Measurements from ENCODE around the gene DMXL1. TPM values are rescaled to one million over a fixed set of nuclear protein-coding genes. Genes with fewer than 3 reads are reported as not detected.

Gene DMXL1
- total and polyA plus RNA-seq, 2 experiments from 2014 or later, result 28.4 to 41.7 TPM

GRCh38 chr5:119275146-119275545, 204.3 kb downstream of the DMXL1 start (continued):
- TF ChIP-seq, protein P1, sequence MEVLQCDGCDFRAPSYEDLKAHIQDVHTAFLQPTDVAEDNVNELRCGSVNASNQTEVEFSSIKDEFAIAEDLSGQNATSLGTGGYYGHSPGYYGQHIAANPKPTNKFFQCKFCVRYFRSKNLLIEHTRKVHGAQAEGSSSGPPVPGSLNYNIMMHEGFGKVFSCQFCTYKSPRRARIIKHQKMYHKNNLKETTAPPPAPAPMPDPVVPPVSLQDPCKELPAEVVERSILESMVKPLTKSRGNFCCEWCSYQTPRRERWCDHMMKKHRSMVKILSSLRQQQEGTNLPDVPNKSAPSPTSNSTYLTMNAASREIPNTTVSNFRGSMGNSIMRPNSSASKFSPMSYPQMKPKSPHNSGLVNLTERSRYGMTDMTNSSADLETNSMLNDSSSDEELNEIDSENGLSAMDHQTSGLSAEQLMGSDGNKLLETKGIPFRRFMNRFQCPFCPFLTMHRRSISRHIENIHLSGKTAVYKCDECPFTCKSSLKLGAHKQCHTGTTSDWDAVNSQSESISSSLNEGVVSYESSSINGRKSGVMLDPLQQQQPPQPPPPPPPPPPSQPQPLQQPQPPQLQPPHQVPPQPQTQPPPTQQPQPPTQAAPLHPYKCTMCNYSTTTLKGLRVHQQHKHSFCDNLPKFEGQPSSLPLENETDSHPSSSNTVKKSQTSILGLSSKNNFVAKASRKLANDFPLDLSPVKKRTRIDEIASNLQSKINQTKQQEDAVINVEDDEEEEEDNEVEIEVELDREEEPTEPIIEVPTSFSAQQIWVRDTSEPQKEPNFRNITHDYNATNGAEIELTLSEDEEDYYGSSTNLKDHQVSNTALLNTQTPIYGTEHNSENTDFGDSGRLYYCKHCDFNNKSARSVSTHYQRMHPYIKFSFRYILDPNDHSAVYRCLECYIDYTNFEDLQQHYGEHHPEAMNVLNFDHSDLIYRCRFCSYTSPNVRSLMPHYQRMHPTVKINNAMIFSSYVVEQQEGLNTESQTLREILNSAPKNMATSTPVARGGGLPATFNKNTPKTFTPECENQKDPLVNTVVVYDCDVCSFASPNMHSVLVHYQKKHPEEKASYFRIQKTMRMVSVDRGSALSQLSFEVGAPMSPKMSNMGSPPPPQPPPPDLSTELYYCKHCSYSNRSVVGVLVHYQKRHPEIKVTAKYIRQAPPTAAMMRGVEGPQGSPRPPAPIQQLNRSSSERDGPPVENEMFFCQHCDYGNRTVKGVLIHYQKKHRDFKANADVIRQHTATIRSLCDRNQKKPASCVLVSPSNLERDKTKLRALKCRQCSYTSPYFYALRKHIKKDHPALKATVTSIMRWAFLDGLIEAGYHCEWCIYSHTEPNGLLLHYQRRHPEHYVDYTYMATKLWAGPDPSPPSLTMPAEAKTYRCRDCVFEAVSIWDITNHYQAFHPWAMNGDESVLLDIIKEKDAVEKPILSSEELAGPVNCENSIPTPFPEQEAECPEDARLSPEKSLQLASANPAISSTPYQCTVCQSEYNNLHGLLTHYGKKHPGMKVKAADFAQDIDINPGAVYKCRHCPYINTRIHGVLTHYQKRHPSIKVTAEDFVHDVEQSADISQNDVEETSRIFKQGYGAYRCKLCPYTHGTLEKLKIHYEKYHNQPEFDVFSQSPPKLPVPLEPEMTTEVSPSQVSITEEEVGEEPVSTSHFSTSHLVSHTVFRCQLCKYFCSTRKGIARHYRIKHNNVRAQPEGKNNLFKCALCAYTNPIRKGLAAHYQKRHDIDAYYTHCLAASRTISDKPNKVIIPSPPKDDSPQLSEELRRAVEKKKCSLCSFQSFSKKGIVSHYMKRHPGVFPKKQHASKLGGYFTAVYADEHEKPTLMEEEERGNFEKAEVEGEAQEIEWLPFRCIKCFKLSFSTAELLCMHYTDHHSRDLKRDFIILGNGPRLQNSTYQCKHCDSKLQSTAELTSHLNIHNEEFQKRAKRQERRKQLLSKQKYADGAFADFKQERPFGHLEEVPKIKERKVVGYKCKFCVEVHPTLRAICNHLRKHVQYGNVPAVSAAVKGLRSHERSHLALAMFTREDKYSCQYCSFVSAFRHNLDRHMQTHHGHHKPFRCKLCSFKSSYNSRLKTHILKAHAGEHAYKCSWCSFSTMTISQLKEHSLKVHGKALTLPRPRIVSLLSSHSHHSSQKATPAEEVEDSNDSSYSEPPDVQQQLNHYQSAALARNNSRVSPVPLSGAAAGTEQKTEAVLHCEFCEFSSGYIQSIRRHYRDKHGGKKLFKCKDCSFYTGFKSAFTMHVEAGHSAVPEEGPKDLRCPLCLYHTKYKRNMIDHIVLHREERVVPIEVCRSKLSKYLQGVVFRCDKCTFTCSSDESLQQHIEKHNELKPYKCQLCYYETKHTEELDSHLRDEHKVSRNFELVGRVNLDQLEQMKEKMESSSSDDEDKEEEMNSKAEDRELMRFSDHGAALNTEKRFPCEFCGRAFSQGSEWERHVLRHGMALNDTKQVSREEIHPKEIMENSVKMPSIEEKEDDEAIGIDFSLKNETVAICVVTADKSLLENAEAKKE (CRISPR knock-in tag; IDR thresholded peaks at IDR 0.05), result no peak
- TF ChIP-seq POLR2AphosphoS5 (IDR thresholded peaks at IDR 0.05; ENCODE audit: low read depth) (no peak), STAT1 (IDR thresholded peaks at IDR 0.05; ENCODE audit: unreplicated experiment) (no peak), CREB1 (CRISPR knock-in tag; IDR thresholded peaks at IDR 0.05; ENCODE audit: low read depth) (no peak), EZH2phosphoT487 (IDR thresholded peaks at IDR 0.05; ENCODE audit: unreplicated experiment) (no peak)
- TF ChIP-seq, protein P2, sequence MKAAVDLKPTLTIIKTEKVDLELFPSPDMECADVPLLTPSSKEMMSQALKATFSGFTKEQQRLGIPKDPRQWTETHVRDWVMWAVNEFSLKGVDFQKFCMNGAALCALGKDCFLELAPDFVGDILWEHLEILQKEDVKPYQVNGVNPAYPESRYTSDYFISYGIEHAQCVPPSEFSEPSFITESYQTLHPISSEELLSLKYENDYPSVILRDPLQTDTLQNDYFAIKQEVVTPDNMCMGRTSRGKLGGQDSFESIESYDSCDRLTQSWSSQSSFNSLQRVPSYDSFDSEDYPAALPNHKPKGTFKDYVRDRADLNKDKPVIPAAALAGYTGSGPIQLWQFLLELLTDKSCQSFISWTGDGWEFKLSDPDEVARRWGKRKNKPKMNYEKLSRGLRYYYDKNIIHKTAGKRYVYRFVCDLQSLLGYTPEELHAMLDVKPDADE (IDR thresholded peaks at IDR 0.05), result no peak

GRCh38 chr5:119275601-119276173, 204.8 kb downstream of the DMXL1 start:
- peaks cover 8% of the 10 kb centered on the region for H3K4me1 ChIP-seq (ENCODE audit: insufficient read depth)
- H3K4me1 Mint-ChIP-seq, result peaks cover 18% of the 10 kb centered on the region
- TF ChIP-seq EZH2 (IDR thresholded peaks at IDR 0.05; ENCODE audit: low read depth, unreplicated experiment) (no peak), NANOG (IDR thresholded peaks at IDR 0.05; ENCODE audit: borderline replicate concordance) (no peak), ZNF114 (CRISPR knock-in tag; IDR thresholded peaks at IDR 0.05) (no peak)
- TF ChIP-seq, protein P1 (CRISPR knock-in tag; IDR thresholded peaks at IDR 0.05), result no peak
- H4K20me1 ChIP-seq (replicated peaks; ENCODE audit: insufficient read depth), result no peaks in the 10 kb centered on the region
- no peak overlapping the region for H3K4me3 Mint-ChIP-seq
- no peaks in the 10 kb centered on the region for H3F3A ChIP-seq (replicated peaks; ENCODE audit: low read depth)
- no peak overlapping the region for H3K4me3 ChIP-seq
- H2AFZ ChIP-seq, result no peak overlapping the region
- DNase-seq (ENCODE audit: low spot score) (no peak), ATAC-seq (peak; percentile 43)
- H3K36me3 Mint-ChIP-seq (ENCODE audit: low read depth), result no peaks in the 10 kb centered on the region
- H3K79me2 ChIP-seq (replicated peaks; ENCODE audit: insufficient read depth), result no peaks in the 10 kb centered on the region; the same call in 1 of the 2 replicates
- no peaks in the 10 kb centered on the region for H3K27me3 ChIP-seq (ENCODE audit: insufficient read depth)
- H3K36me3 ChIP-seq (ENCODE audit: insufficient read depth), result no peaks in the 10 kb centered on the region
- peaks cover 4% of the 10 kb centered on the region for H3K27me3 Mint-ChIP-seq (ENCODE audit: insufficient read depth, low read depth, poor library complexity)
- H3K9me3 Mint-ChIP-seq, result no peaks in the 10 kb centered on the region
- H3K27ac ChIP-seq (ENCODE audit: low read depth), result no peak overlapping the region
- H3K9me2 ChIP-seq (ENCODE audit: insufficient read depth), result no peaks in the 10 kb centered on the region
- H3K27ac Mint-ChIP-seq, result no peak overlapping the region
- no peak overlapping the region for H3K4me2 ChIP-seq
